ENCODE results near the gene CDK6. TPM values are rescaled to one million over a fixed set of nuclear protein-coding genes. Genes with fewer than 3 reads are reported as not detected.

The CDK6 gene
- total and polyA plus RNA-seq, 2 of the 8 experiments (the other 6 are each of a cell fraction or from before 2014, with no cell fraction given), result 5.9 to 18.9 TPM

GRCh38 chr7:92631850-92632487 lies 204.4 kb downstream of the CDK6 start:
- FAIRE-seq, result no peak
- no peak overlapping the region for H3K18ac ChIP-seq (ENCODE audit: extremely low read depth, low read length)
- no peak overlapping the region for H3K9ac ChIP-seq (replicated peaks in 1 of 4; ENCODE audit: extremely low read depth in 1 of 4, low read depth in 3 of 4, low read length in 3 of 4)
- H2BK120ac ChIP-seq (replicated peaks; ENCODE audit: low read depth, low read length), result no peak overlapping the region
- H2BK12ac ChIP-seq (ENCODE audit: low read depth, low read length), result no peak overlapping the region
- H3K9me3 ChIP-seq (ENCODE audit: insufficient read depth in 2 of 2, low read depth in 1 of 2, low read length in 1 of 2), result no peaks in the 10 kb centered on the region
- no peaks in the 10 kb centered on the region for H3K79me2 ChIP-seq (ENCODE audit: control insufficient read depth in 1 of 2, insufficient read depth in 2 of 2, low read length in 2 of 2)
- no peaks in the 10 kb centered on the region for H3K27me3 ChIP-seq (replicated peaks in 1 of 4; ENCODE audit: control insufficient read depth in 3 of 4, extremely low read depth in 1 of 4, insufficient read depth in 3 of 4, low read length in 3 of 4)
- CTCF ChIA-PET (ENCODE audit: partially characterized antibody), result interaction anchor here (0.7 to 2.0 kb wide), 3 partner anchors 11 to 42 kb away, joined by 3 to 5 read pairs (median 4); no protein-coding TSS in a partner anchor
- no peaks in the 10 kb centered on the region for H3K36me3 ChIP-seq (ENCODE audit: control insufficient read depth in 2 of 4, insufficient read depth in 4 of 4, low read length in 3 of 4)
- TF ChIP-seq POLR2AphosphoS5 (IDR thresholded peaks at IDR 0.05; ENCODE audit: low read depth, low read length) (no peak), EP300 (IDR thresholded peaks at IDR 0.05; ENCODE audit: borderline replicate concordance in 1 of 2, low read depth in 2 of 2, low read length in 2 of 2) (no peak), RBBP5 (IDR thresholded peaks at IDR 0.05; ENCODE audit: borderline replicate concordance, low read depth, low read length) (no peak), KDM4A (IDR thresholded peaks at IDR 0.05; ENCODE audit: low read depth, low read length, severe bottlenecking) (no peak)
- H3K56ac ChIP-seq (replicated peaks; ENCODE audit: insufficient read length, low read depth, low read length), result no peak overlapping the region
- H3K4me1 ChIP-seq (replicated peaks in 1 of 4; ENCODE audit: control insufficient read depth in 3 of 4, insufficient read depth in 4 of 4, low read length in 3 of 4), result peaks cover 0 to 4% (median 2%) of the 10 kb centered on the region in 4 experiments; a peak in 4 of 7 replicates
- H2BK20ac ChIP-seq (ENCODE audit: low read length), result no peak overlapping the region
- no peak overlapping the region for H4K5ac ChIP-seq (ENCODE audit: insufficient read length, low read depth, low read length)
- no peaks in the 10 kb centered on the region for H3K79me1 ChIP-seq (ENCODE audit: low read depth, low read length)
- H3K4ac ChIP-seq (replicated peaks; ENCODE audit: insufficient read length, low read depth, low read length), result no peak overlapping the region
- H2AK5ac ChIP-seq (ENCODE audit: low read depth, low read length), result no peak overlapping the region
- no peak overlapping the region for H3K4me2 ChIP-seq (ENCODE audit: insufficient read depth in 1 of 2, low read depth in 2 of 2, low read length in 2 of 2)
- WGBS, 2 experiments (ENCODE audit: extremely low coverage in 1 of 2, insufficient coverage in 1 of 2, insufficient read length in 1 of 2, insufficient replicate concordance in 2 of 2, low coverage in 1 of 2, low lambda C conversion rate in 2 of 2, missing lambda C conversion rate in 1 of 2), result 86% methylated on average over 2 of the region's 2 CpGs; no CpG with 5 or more reads in 1 of the 2 experiments
- no peak overlapping the region for H3K4me3 ChIP-seq (ENCODE audit: extremely low read depth in 1 of 4, insufficient read depth in 2 of 4, low read depth in 3 of 4, low read length in 4 of 4)
- H3K23ac ChIP-seq (ENCODE audit: insufficient read length), result no peak overlapping the region
- H3K14ac ChIP-seq (ENCODE audit: insufficient read length), result no peak overlapping the region
- POLR2A ChIA-PET (ENCODE audit: partially characterized antibody), result interaction anchor here (0.8 kb wide), 1 partner anchor 19 kb away, joined by 4 read pairs; no protein-coding TSS in a partner anchor
- no peak for DNase-seq (ENCODE audit: low read depth in 1 of 2, low spot score in 2 of 2)
- H2BK5ac ChIP-seq (ENCODE audit: low read depth, low read length), result no peak overlapping the region
- H4K8ac ChIP-seq (ENCODE audit: extremely low read depth, insufficient read depth, low read length), result no peak overlapping the region
- no peaks in the 10 kb centered on the region for H4K20me1 ChIP-seq (replicated peaks in 1 of 2; ENCODE audit: control insufficient read depth in 1 of 2, insufficient read depth in 2 of 2, low read length in 2 of 2)
- H2AFZ ChIP-seq (ENCODE audit: low read length), result no peak overlapping the region
- no peak overlapping the region for H4K91ac ChIP-seq (replicated peaks; ENCODE audit: insufficient read length, low read length)
- H3K27ac ChIP-seq (ENCODE audit: low read depth, low read length), result no peak overlapping the region
- H3K23me2 ChIP-seq (ENCODE audit: low read depth, low read length), result no peaks in the 10 kb centered on the region
- H2BK15ac ChIP-seq (ENCODE audit: low read length), result no peak overlapping the region

Data from H1 (cell line).